Tibial nerve (tissue), 4 donors: Measurements from ENCODE around the gene COBL. TPM values are rescaled to one million over a fixed set of nuclear protein-coding genes. Genes with fewer than 3 reads are reported as not detected.

ENCODE experiments used
- DNase-seq, 2 donors: peaks; one replicate each; pipeline ENCODE4 v3.0.0-alpha.2; 2019; ENCODE audit warnings: low spot score in 2 of 2
- H3K27ac ChIP-seq, 4 donors: fragments of 200-600 bp; sonication (generic) in 3 of 4; one replicate each; pipeline ENCODE4 v1.5.1; 2017 to 2019; ENCODE audit warnings: mild to moderate bottlenecking in 1 of 4
- H3K27me3 ChIP-seq, 2 donors: fragments of 200-600 bp; sonication (generic) in 1 of 2; one replicate each; pipeline versions ENCODE4 v1.5.1 to v1.6.0; 2017 to 2019
- H3K36me3 ChIP-seq, 3 donors: fragments of 200-600 bp; sonication (generic); one replicate each; pipeline ENCODE4 v1.5.1; 2018 to 2019
- H3K4me1 ChIP-seq, 4 donors: fragments of 200-600 bp; sonication (generic) in 3 of 4; one replicate each; pipeline ENCODE4 v1.5.1; 2017 to 2019
- H3K4me3 ChIP-seq, 4 donors: fragments of 200-600 bp; sonication (generic) in 3 of 4; one replicate each; pipeline ENCODE4 v1.5.1; 2017 to 2019; ENCODE audit warnings: mild to moderate bottlenecking in 1 of 4, moderate library complexity in 1 of 4
- H3K9me3 ChIP-seq, 4 donors: fragments of 200-600 bp; sonication (generic) in 3 of 4; one replicate each; pipeline ENCODE4 v1.5.1; 2017 to 2019
- EP300 ChIP-seq, 2 donors: sonication (generic); formaldehyde crosslinking; IDR thresholded peaks; one replicate each; pipeline ENCODE4 v1.6.1; 2017; ENCODE audit warnings: antibody characterized with exemption in 2 of 2, mild to moderate bottlenecking in 1 of 2
- POLR2A ChIP-seq, 2 donors: fragments of 450-650 bp; IDR thresholded peaks; one replicate each; pipeline ENCODE4 v1.6.1; 2017; ENCODE audit warnings: antibody characterized with exemption in 2 of 2, mild to moderate bottlenecking in 2 of 2, moderate library complexity in 2 of 2
- WGBS, 2 donors: methylation state at CpG; one replicate each; pipeline ENCODE4 v1.1.5; 2018; 5-methylcytosine and 5-hydroxymethylcytosine counted together
- total RNA-seq, 4 donors: library from RNA; depleted of rRNA; stranded (reverse); fragments of >200 nt; gene quantifications; one replicate each; pipeline ENCODE4 v1.1.0, GENCODE V29; 2016
- TF ChIP-seq, protein P1 (sequence below), 5 experiments: fragments of 200-600 bp in 3 of 5; fragments of 450-650 bp in 2 of 5; sonication (generic) in 3 of 5; IDR thresholded peaks; one replicate each; pipeline ENCODE4 v1.5.1; 2016 to 2019; ENCODE audit warnings: antibody characterized with exemption in 5 of 5, mild to moderate bottlenecking in 3 of 5, moderate library complexity in 2 of 5

Gene COBL
- total RNA-seq, 4 donors from 2014 or later = 6.3 to 18.1 (median 8.1) TPM

GRCh38 chr7:51019891-51020870 is 296.4 kb downstream of the COBL start:
- no peak overlapping the region for H3K27ac ChIP-seq
- H3K9me3 ChIP-seq = no peaks in the 10 kb centered on the region
- TF ChIP-seq EP300 (IDR thresholded peaks at IDR 0.05) = no peak
- no peak for TF ChIP-seq POLR2A (IDR thresholded peaks at IDR 0.05)
- TF ChIP-seq, protein P1, sequence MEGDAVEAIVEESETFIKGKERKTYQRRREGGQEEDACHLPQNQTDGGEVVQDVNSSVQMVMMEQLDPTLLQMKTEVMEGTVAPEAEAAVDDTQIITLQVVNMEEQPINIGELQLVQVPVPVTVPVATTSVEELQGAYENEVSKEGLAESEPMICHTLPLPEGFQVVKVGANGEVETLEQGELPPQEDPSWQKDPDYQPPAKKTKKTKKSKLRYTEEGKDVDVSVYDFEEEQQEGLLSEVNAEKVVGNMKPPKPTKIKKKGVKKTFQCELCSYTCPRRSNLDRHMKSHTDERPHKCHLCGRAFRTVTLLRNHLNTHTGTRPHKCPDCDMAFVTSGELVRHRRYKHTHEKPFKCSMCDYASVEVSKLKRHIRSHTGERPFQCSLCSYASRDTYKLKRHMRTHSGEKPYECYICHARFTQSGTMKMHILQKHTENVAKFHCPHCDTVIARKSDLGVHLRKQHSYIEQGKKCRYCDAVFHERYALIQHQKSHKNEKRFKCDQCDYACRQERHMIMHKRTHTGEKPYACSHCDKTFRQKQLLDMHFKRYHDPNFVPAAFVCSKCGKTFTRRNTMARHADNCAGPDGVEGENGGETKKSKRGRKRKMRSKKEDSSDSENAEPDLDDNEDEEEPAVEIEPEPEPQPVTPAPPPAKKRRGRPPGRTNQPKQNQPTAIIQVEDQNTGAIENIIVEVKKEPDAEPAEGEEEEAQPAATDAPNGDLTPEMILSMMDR (IDR thresholded peaks at IDR 0.05) = no peak
- WGBS, 2 donors = 84 to 85% methylated on average over 22 of the region's 22 CpGs
- H3K4me3 ChIP-seq = no peak overlapping the region
- peaks cover 0 to 6% (median 0%) of the 10 kb centered on the region in 3 donors for H3K36me3 ChIP-seq
- no peak for DNase-seq
- H3K4me1 ChIP-seq = peaks cover 0 to 3% (median 0%) of the 10 kb centered on the region in 4 donors
- no peaks in the 10 kb centered on the region for H3K27me3 ChIP-seq

DNA sequence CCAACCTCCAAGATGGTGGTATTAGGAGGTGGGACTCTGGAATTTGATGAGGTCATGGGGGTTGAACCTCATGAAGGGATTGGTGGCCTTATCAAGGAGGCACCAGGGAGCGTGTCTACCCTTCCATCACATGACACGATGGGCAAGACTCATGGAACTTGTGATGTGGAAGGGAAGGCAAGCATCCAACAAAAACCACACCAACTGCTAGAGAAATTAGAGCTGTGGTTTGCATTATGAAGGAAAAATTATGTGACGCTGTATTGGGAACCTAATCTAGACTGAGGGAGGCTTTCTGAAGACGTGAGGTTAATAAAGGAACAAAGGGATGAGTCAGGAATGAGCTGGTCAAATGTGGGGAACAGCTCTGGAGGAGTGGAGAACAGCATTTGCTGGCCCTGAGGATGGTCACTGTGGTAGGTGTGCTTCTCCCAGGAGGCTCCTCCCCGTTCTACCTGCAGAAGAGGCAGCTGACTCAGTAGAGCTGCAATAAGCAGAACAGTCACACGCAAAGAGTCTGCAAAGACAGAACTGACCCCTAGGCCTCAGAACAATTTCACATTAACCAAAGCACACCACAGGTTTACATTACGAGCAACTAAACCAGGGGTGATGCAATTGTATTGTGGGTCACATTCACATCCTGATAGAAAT is 297.3 kb downstream of the COBL start:
- TF ChIP-seq POLR2A (IDR thresholded peaks at IDR 0.05) (no peak), EP300 (IDR thresholded peaks at IDR 0.05) (no peak)
- TF ChIP-seq, protein P1 (IDR thresholded peaks at IDR 0.05) = no peak
- no peak for DNase-seq
- no peaks in the 10 kb centered on the region for H3K36me3 ChIP-seq
- no peaks in the 10 kb centered on the region for H3K27me3 ChIP-seq
- H3K4me3 ChIP-seq = no peak overlapping the region
- 82 to 83% methylated on average over 7 of the region's 7 CpGs for WGBS, 2 donors
- H3K9me3 ChIP-seq = no peaks in the 10 kb centered on the region
- H3K4me1 ChIP-seq = peaks cover 0 to 3% (median 0%) of the 10 kb centered on the region in 4 donors
- H3K27ac ChIP-seq = no peak overlapping the region

DNA sequence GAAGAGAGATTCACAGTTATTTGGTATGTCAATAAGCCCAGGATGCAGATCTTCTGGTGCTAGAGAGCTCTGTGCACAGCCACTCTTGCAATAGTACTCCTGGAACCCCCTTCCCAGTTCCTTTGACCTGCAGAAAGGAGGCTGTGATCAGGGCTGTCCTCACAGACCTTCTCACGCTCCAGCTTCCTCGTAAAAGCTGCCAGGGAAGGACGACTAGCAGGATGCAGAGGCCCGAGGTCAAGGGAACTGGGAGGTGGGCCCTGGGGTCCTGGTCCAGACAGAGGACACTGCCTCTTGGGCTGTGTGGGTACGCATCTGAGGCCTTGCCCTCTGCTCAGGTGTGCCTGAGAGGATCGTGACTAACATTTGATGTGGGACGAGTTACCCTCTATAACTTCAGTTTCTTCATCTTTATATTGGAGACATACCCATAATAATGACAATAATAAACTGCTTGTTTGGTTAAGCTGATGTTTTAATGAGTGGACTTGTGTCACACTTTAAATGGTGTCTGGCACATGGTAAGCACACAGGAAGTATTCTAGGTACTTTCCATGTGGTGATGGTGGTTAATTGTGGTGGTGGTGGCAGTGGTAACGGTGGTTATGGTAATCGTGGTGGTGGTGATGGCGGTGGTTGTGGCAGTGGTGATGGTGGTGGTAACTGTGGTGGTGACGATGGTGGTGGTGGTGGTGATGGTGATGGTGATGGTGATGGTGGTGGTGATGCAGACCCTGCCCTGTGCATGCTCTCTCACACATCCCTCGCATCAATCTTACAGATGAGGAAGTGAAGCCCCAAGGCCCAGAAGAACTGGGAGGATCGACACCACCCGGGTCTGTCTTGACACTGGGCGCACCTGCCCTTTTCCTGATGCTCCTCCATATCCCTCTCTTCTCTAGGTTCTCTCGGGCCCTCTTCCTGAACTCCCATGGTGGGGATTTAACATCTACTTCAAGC is 298.8 kb downstream of the COBL start:
- TF ChIP-seq, protein P1 (IDR thresholded peaks at IDR 0.05) = no peak
- TF ChIP-seq POLR2A (IDR thresholded peaks at IDR 0.05) = no peak
- no peak for TF ChIP-seq EP300 (IDR thresholded peaks at IDR 0.05)
- no peak overlapping the region for H3K4me3 ChIP-seq
- H3K27me3 ChIP-seq = no peaks in the 10 kb centered on the region
- H3K27ac ChIP-seq = no peak overlapping the region
- H3K9me3 ChIP-seq = no peaks in the 10 kb centered on the region
- H3K36me3 ChIP-seq = no peaks in the 10 kb centered on the region
- H3K4me1 ChIP-seq = peaks cover 0 to under 1% (median 0%) of the 10 kb centered on the region in 4 donors
- no peak for DNase-seq
- 88 to 89% methylated on average over 16 of the region's 16 CpGs for WGBS, 2 donors

GRCh38 chr7:51016546-51016945 is 300.1 kb downstream of the COBL start:
- no peak for DNase-seq
- Histone ChIP-seq H3K9me3 (no peaks in the 10 kb centered on the region), H3K4me1 (no peaks in the 10 kb centered on the region), H3K4me3 (no peak overlapping the region), H3K27me3 (no peaks in the 10 kb centered on the region), H3K27ac (no peak overlapping the region), H3K36me3 (no peaks in the 10 kb centered on the region)
- 82 to 83% methylated on average over 9 of the region's 9 CpGs for WGBS, 2 donors
- TF ChIP-seq POLR2A (IDR thresholded peaks at IDR 0.05) = no peak
- TF ChIP-seq, protein P1 (IDR thresholded peaks at IDR 0.05) = no peak
- TF ChIP-seq EP300 (IDR thresholded peaks at IDR 0.05) = no peak
